ENCODE data around the gene OPCML. TPM values are rescaled to one million over a fixed set of nuclear protein-coding genes. Genes with fewer than 3 reads are reported as not detected.

OPCML gene
- total RNA-seq, 4 donors from 2014 or later, result not detected

- no peaks in the 10 kb centered on the region for H3K4me1 ChIP-seq
- no peak overlapping the region for H3K27ac ChIP-seq
- WGBS, 2 donors (ENCODE audit: low coverage in 1 of 2), result 83 to 89% methylated on average over 6 to 8 of the region's 8 CpGs
- H3K36me3 ChIP-seq, result no peaks in the 10 kb centered on the region
- no peaks in the 10 kb centered on the region for H3K27me3 ChIP-seq
- TF ChIP-seq EP300 (IDR thresholded peaks at IDR 0.05; ENCODE audit: low read depth) (no peak), POLR2AphosphoS5 (IDR thresholded peaks at IDR 0.05) (no peak), CTCF (IDR thresholded peaks at IDR 0.05) (no peak), POLR2A (IDR thresholded peaks at IDR 0.05) (no peak)
- intact Hi-C loops (cut with DNase I; ENCODE audit: low total_unique reads) (no loop called here), in situ Hi-C loops (cut with MboI; ENCODE audit: low pct_ligation_motif_present in 1 of 4, low pct_unique_long_range_greater_than_20kb in 1 of 4, low sequenced_read_pairs in 3 of 4) (no loop called here)
- H3K4me3 ChIP-seq, result no peak overlapping the region
- DNase-seq, result no peak
- H3K9me3 ChIP-seq, result peaks cover 0 to 3% of the 10 kb centered on the region in 2 donors
These were observed 968.0 kb downstream of the OPCML start for GRCh38 chr11:132564091-132564885.

GRCh38 chr11:132563050-132563449 is 969.3 kb downstream of the OPCML start:
- TF ChIP-seq EP300 (IDR thresholded peaks at IDR 0.05; ENCODE audit: low read depth), result no peak
- TF ChIP-seq CTCF (IDR thresholded peaks at IDR 0.05), result no peak
- no peak for TF ChIP-seq POLR2A (IDR thresholded peaks at IDR 0.05)
- no peak overlapping the region for H3K27ac ChIP-seq
- no peaks in the 10 kb centered on the region for H3K36me3 ChIP-seq
- H3K27me3 ChIP-seq, result no peaks in the 10 kb centered on the region
- H3K4me3 ChIP-seq, result no peak overlapping the region
- no peaks in the 10 kb centered on the region for H3K4me1 ChIP-seq
- intact Hi-C loops (cut with DNase I; ENCODE audit: low total_unique reads) (no loop called here), in situ Hi-C loops (cut with MboI; ENCODE audit: low pct_ligation_motif_present in 1 of 4, low pct_unique_long_range_greater_than_20kb in 1 of 4, low sequenced_read_pairs in 3 of 4) (no loop called here)
- no peak for DNase-seq
- no peaks in the 10 kb centered on the region for H3K9me3 ChIP-seq
- WGBS, 2 donors (ENCODE audit: low coverage in 1 of 2), result 70 to 87% methylated on average over 2 of the region's 2 CpGs

GRCh38 chr11:132561937-132562336 is 970.4 kb downstream of the OPCML start:
- Histone ChIP-seq H3K4me1 (no peaks in the 10 kb centered on the region), H3K4me3 (no peak overlapping the region), H3K36me3 (no peaks in the 10 kb centered on the region), H3K27ac (no peak overlapping the region), H3K9me3 (no peaks in the 10 kb centered on the region), H3K27me3 (no peaks in the 10 kb centered on the region)
- TF ChIP-seq EP300 (IDR thresholded peaks at IDR 0.05; ENCODE audit: low read depth) (no peak), POLR2A (IDR thresholded peaks at IDR 0.05) (no peak), POLR2AphosphoS5 (IDR thresholded peaks at IDR 0.05) (no peak), CTCF (IDR thresholded peaks at IDR 0.05) (no peak)
- WGBS, 2 donors (ENCODE audit: low coverage in 1 of 2), result 44 to 69% methylated on average over 2 of the region's 2 CpGs
- intact Hi-C loops (cut with DNase I; ENCODE audit: low total_unique reads), result no loop called here
- no peak for DNase-seq
- in situ Hi-C loops (cut with MboI; ENCODE audit: low pct_ligation_motif_present in 1 of 4, low pct_unique_long_range_greater_than_20kb in 1 of 4, low sequenced_read_pairs in 3 of 4), result no loop called here

GRCh38 chr11:132559331-132560036 is 972.8 kb downstream of the OPCML start:
- H3K9me3 ChIP-seq, result no peaks in the 10 kb centered on the region
- DNase-seq, result no peak
- no peak overlapping the region for H3K27ac ChIP-seq
- no peaks in the 10 kb centered on the region for H3K27me3 ChIP-seq
- in situ Hi-C loops (cut with MboI; ENCODE audit: low pct_ligation_motif_present in 1 of 4, low pct_unique_long_range_greater_than_20kb in 1 of 4, low sequenced_read_pairs in 3 of 4), result no loop called here
- H3K36me3 ChIP-seq, result no peaks in the 10 kb centered on the region
- TF ChIP-seq EP300 (IDR thresholded peaks at IDR 0.05; ENCODE audit: low read depth) (no peak), CTCF (IDR thresholded peaks at IDR 0.05) (no peak), POLR2AphosphoS5 (IDR thresholded peaks at IDR 0.05) (no peak), POLR2A (IDR thresholded peaks at IDR 0.05) (no peak)
- no peaks in the 10 kb centered on the region for H3K4me1 ChIP-seq
- intact Hi-C loops (cut with DNase I; ENCODE audit: low total_unique reads), result no loop called here
- 24 to 26% methylated on average over 5 of the region's 5 CpGs for WGBS, 2 donors (ENCODE audit: low coverage in 1 of 2)
- H3K4me3 ChIP-seq, result no peak overlapping the region

Measured in transverse colon (tissue), 4 donors.